A549 (cell line): ENCODE data around the gene DAZAP1. TPM values are rescaled to one million over a fixed set of nuclear protein-coding genes. Genes with fewer than 3 reads are reported as not detected.

Experiments used
- ATAC-seq, 2 experiments: fragments of 200-7000 bp in 1 of 2; fragments of >200 bp in 1 of 2; cut with Nextera tagmentation in 1 of 2; cut with Tn5 transposase in 1 of 2; 3 replicates each; pipeline versions ENCODE4 v1.8.0 to v1.9.1; 2018 to 2020; ENCODE audit warnings: mild to moderate bottlenecking in 1 of 2, moderate library complexity in 1 of 2
- CTCF ChIA-PET: fragments of 300-600 bp; sonication (Branson Sonifier 250); formaldehyde crosslinking; extraction: SDS; loops from one replicate; lab custom pipeline; 2021; ENCODE audit warnings: antibody characterized with exemption, inconsistent platforms; lab: Yijun Ruan, JAX
- POLR2A ChIA-PET: fragments of 350-600 bp; formaldehyde crosslinking; extraction: SDS; loops from one replicate; lab custom pipeline; 2021; ENCODE audit warnings: antibody characterized with exemption, inconsistent platforms; lab: Yijun Ruan, JAX
- DNase-seq, 2 experiments: peaks; one replicate each; pipeline versions ENCODE4 v3.0.0 to v3.0.0-alpha.2; 2011 to 2016; ENCODE audit warnings: low read depth in 1 of 2, low spot score in 1 of 2
- FAIRE-seq: peaks from 2 replicates; lab custom pipeline; 2011; peaks lifted over from hg19 to GRCh38; lab: Jason Lieb, UNC
- H3K27ac ChIP-seq, 2 experiments: fragments of >200 bp; sonication (Bioruptor Twin); formaldehyde crosslinking; 3 replicates each; pipeline ENCODE4 v1.5.1; 2016 to 2017
- H3K4me1 ChIP-seq: fragments of >200 bp; sonication (Bioruptor Twin); formaldehyde crosslinking; 3 replicates; pipeline ENCODE4 v1.6.1; 2016
- H3K4me2 ChIP-seq: fragments of >200 bp; sonication (Bioruptor Twin); formaldehyde crosslinking; 3 replicates; pipeline ENCODE4 v1.6.1; 2016
- H3K4me3 ChIP-seq: fragments of >200 bp; sonication (Bioruptor Twin); formaldehyde crosslinking; 3 replicates; pipeline ENCODE4 v1.5.1; 2016
- H3K9me3 ChIP-seq: fragments of >200 bp; sonication (Bioruptor Twin); formaldehyde crosslinking; 3 replicates; pipeline ENCODE4 v1.6.1; 2016
- CHD2 ChIP-seq: fragments of 150-350 bp; IDR thresholded peaks from 2 replicates; pipeline ENCODE4 v1.6.1; 2014; ENCODE audit warnings: low read length; ENCODE audit not compliant: partially characterized antibody
- CTCF ChIP-seq: fragments of >200 bp; sonication (Bioruptor Twin); formaldehyde crosslinking; IDR thresholded peaks from 3 replicates; pipeline ENCODE4 v1.5.1; 2016
- E2F6 ChIP-seq: IDR thresholded peaks from 2 replicates; pipeline ENCODE4 v1.6.1; 2012; ENCODE audit warnings: low read depth, borderline replicate concordance
- EHMT2 ChIP-seq: fragments of 200-600 bp; sonication (generic); IDR thresholded peaks from 2 replicates; pipeline ENCODE4 v1.6.1; 2016; ENCODE audit warnings: antibody characterized with exemption, low read depth, mild to moderate bottlenecking, moderate library complexity
- ESRRA ChIP-seq: fragments of 150-350 bp; IDR thresholded peaks from 2 replicates; pipeline ENCODE4 v1.6.1; 2014; ENCODE audit warnings: mild to moderate bottlenecking, low read length, borderline replicate concordance
- FOSL2 ChIP-seq, 2 experiments: fragments of 450-650 bp in 1 of 2; fragments of >200 bp in 1 of 2; sonication (Bioruptor Twin) in 1 of 2; formaldehyde crosslinking; IDR thresholded peaks; 2 replicates each; pipeline versions ENCODE4 v1.5.0 to v1.6.1; 2016 to 2020; ENCODE audit warnings: mild to moderate bottlenecking in 1 of 2, moderate library complexity in 1 of 2
- GATA3 ChIP-seq: IDR thresholded peaks from 2 replicates; pipeline ENCODE4 v1.6.1; 2012; ENCODE audit warnings: borderline replicate concordance
- HES2 ChIP-seq: fragments of >200 bp; sonication (Bioruptor Twin); formaldehyde crosslinking; IDR thresholded peaks from 2 replicates; pipeline ENCODE4 v1.6.1; 2016
- HOXA7 ChIP-seq: fragments of 250-450 bp; sonication (Bioruptor Pico); IDR thresholded peaks from 2 replicates; pipeline ENCODE4 v1.5.0; 2020; ENCODE audit warnings: mild to moderate bottlenecking, moderate library complexity
- KDM5A ChIP-seq: fragments of 200-600 bp; sonication (generic); IDR thresholded peaks from 2 replicates; pipeline ENCODE4 v1.6.1; 2016; ENCODE audit warnings: antibody characterized with exemption, mild to moderate bottlenecking
- NPAS2 ChIP-seq: fragments of 250-450 bp; sonication (Bioruptor Pico); IDR thresholded peaks from 2 replicates; pipeline ENCODE4 v1.8.0; 2022; ENCODE audit warnings: mild to moderate bottlenecking, moderate library complexity, borderline replicate concordance
- NR3C1 ChIP-seq: fragments of >200 bp; sonication (Bioruptor Twin); formaldehyde crosslinking; IDR thresholded peaks from 3 replicates; pipeline ENCODE4 v1.6.1; 2017
- PHF8 ChIP-seq: fragments of 200-600 bp; sonication (generic); IDR thresholded peaks from 2 replicates; pipeline ENCODE4 v1.6.1; 2016; ENCODE audit warnings: low read depth, mild to moderate bottlenecking, antibody characterized with exemption, moderate library complexity, borderline replicate concordance
- POLR2A ChIP-seq: IDR thresholded peaks from 2 replicates; pipeline ENCODE4 v1.6.1; 2012; ENCODE audit warnings: mild to moderate bottlenecking, low read length
- RAD21 ChIP-seq, 2 experiments: fragments of >200 bp in 1 of 2; sonication (Bioruptor Twin) in 1 of 2; formaldehyde crosslinking in 1 of 2; IDR thresholded peaks in 1 of 2; conservative IDR thresholded peaks in 1 of 2; 2 replicates in 1 of 2; 3 replicates in 1 of 2; pipeline ENCODE4 v1.6.1; 2012 to 2018; ENCODE audit warnings: inconsistent platforms in 1 of 2
- SREBF2 ChIP-seq: fragments of 450-650 bp; IDR thresholded peaks from 2 replicates; pipeline ENCODE4 v1.6.1; 2014; ENCODE audit warnings: mild to moderate bottlenecking, moderate library complexity
- ZC3H11A ChIP-seq: fragments of 450-650 bp; IDR thresholded peaks from 2 replicates; pipeline ENCODE4 v1.6.1; 2014; ENCODE audit warnings: antibody characterized with exemption, mild to moderate bottlenecking
- ZNF302 ChIP-seq: fragments of 250-450 bp; sonication (Bioruptor Pico); IDR thresholded peaks from 2 replicates; pipeline ENCODE4 v1.9.0; 2021; ENCODE audit warnings: inconsistent platforms, mild to moderate bottlenecking, moderate library complexity
- WGBS: methylation state at CpG from one replicate; pipeline ENCODE4 v1.1.6; 2017; ENCODE audit errors: missing lambda C conversion rate; 5-methylcytosine and 5-hydroxymethylcytosine counted together
- polyA plus RNA-seq, 4 experiments: library from polyadenylated mRNA; depleted of rRNA in 3 of 4; stranded (reverse); fragments of >200 nt; fragmentation: RNase III in 1 of 4; extraction: RNeasy Plus Mini Kit Qiagen cat#74134 plus additional on column Dnase treatment in 1 of 4; gene quantifications; 2 replicates in 3 of 4; 3 replicates in 1 of 4; pipeline ENCODE4 v1.2.3, GENCODE V29; 2011 to 2017

The DAZAP1 gene
- polyA plus RNA-seq, 2 of the 4 experiments (the other 2 are of a cell fraction) = 58.9 to 86.3 TPM

GRCh38 chr19:1430246-1430645, 22.9 kb downstream of the DAZAP1 start:
- POLR2A ChIA-PET = no interaction called here
- no peak for TF ChIP-seq KDM5A
- no peak for TF ChIP-seq FOSL2 (IDR thresholded peaks at IDR 0.05)
- TF ChIP-seq FOSL2 (CRISPR knock-in tag; IDR thresholded peaks at IDR 0.05) = no peak
- TF ChIP-seq NR3C1 = no peak
- TF ChIP-seq RAD21 (conservative IDR thresholded peaks at IDR 0.05 in 1 of 2, IDR thresholded peaks at IDR 0.05 in 1 of 2) = no peak
- no peak for TF ChIP-seq ZC3H11A
- no peak for TF ChIP-seq CHD2
- no peak for TF ChIP-seq ZNF302 (CRISPR knock-in tag)
- FAIRE-seq (no peak), ATAC-seq (no peak), DNase-seq (no peak)
- H3K4me3 ChIP-seq = no peak overlapping the region
- WGBS = no CpG with 5 or more reads among the region's 14 CpGs
- CTCF ChIA-PET = interaction anchor here (0.7 to 1.0 kb wide), 3 partner anchors 10 to 15 kb away, joined by 3 to 4 read pairs (median 4); no protein-coding TSS in a partner anchor
- no peaks in the 10 kb centered on the region for H3K9me3 ChIP-seq
- H3K4me2 ChIP-seq = no peak overlapping the region
- H3K4me1 ChIP-seq = no peaks in the 10 kb centered on the region
- no peak overlapping the region for H3K27ac ChIP-seq

GRCh38 chr19:1431759-1432506, 24.5 kb downstream of the DAZAP1 start:
- CTCF ChIA-PET = interaction anchor here (1.0 to 2.0 kb wide), 3 partner anchors 11 to 152 kb away, joined by 4 to 6 read pairs (median 5); no protein-coding TSS in a partner anchor

GRCh38 chr19:1432507-1432887, 25.1 kb downstream of the DAZAP1 start:
- H3K4me1 ChIP-seq = peaks cover under 1% of the 10 kb centered on the region; the same call in 1 of the 3 replicates
- no peak overlapping the region for H3K4me2 ChIP-seq
- no peak overlapping the region for H3K4me3 ChIP-seq
- no peak overlapping the region for H3K27ac ChIP-seq
- TF ChIP-seq SREBF2 (no peak), FOSL2 (IDR thresholded peaks at IDR 0.05) (no peak), FOSL2 (CRISPR knock-in tag; IDR thresholded peaks at IDR 0.05) (no peak), ESRRA (no peak), EHMT2 (no peak)
- FAIRE-seq (no peak), DNase-seq (no peak), ATAC-seq (no peak)
- ChIA-PET POLR2A (no interaction called here), CTCF (interaction anchor here (2.0 kb wide), 2 partner anchors 10 to 13 kb away, joined by 4 to 6 read pairs; no protein-coding TSS in a partner anchor)
- H3K9me3 ChIP-seq = no peaks in the 10 kb centered on the region
- WGBS = 95% methylated on average over 8 of the region's 16 CpGs

More at GRCh38 chr19:1431759-1432506, 24.5 kb downstream of the DAZAP1 start:
- TF ChIP-seq NPAS2 (no peak), CTCF (no peak), GATA3 (no peak), E2F6 (no peak), PHF8 (no peak), HOXA7 (CRISPR knock-in tag) (no peak), ZC3H11A (no peak), POLR2A (no peak), HES2 (no peak)
- no peak for DNase-seq
- 89% methylated on average over 18 of the region's 24 CpGs for WGBS
- Histone ChIP-seq H3K4me1 (no peaks in the 10 kb centered on the region), H3K4me3 (no peak overlapping the region), H3K4me2 (no peak overlapping the region), H3K27ac (no peak overlapping the region), H3K9me3 (no peaks in the 10 kb centered on the region)
- ATAC-seq = no peak
- no peak for FAIRE-seq
- POLR2A ChIA-PET = no interaction called here
